GM12891 (cell line): ENCODE results near the gene NRG2.

Experiments used
- DNase-seq: peaks from one replicate; pipeline ENCODE4 v3.0.0; 2011; ENCODE audit warnings: low spot score; ENCODE audit not compliant: insufficient read length
- FAIRE-seq: peaks from 2 replicates; lab custom pipeline; 2011; peaks lifted over from hg19 to GRCh38; lab: Jason Lieb, UNC
- PAX5 ChIP-seq: IDR thresholded peaks from 2 replicates; pipeline ENCODE4 v1.6.1; 2011; ENCODE audit warnings: low read length, moderate library complexity, mild to moderate bottlenecking; ENCODE audit not compliant: insufficient read depth, severe bottlenecking
- POLR2A ChIP-seq: IDR thresholded peaks from 2 replicates; pipeline ENCODE4 v1.6.1; 2011; ENCODE audit warnings: low read depth, low read length, control low read depth
- POLR2AphosphoS5 ChIP-seq: IDR thresholded peaks from 2 replicates; pipeline ENCODE4 v1.6.1; 2011; ENCODE audit warnings: low read depth, low read length, control low read depth
- POU2F2 ChIP-seq: IDR thresholded peaks from 2 replicates; pipeline ENCODE4 v1.6.1; 2011; ENCODE audit warnings: low read depth, mild to moderate bottlenecking, control low read depth, low read length, moderate library complexity
- SPI1 ChIP-seq: IDR thresholded peaks from 2 replicates; pipeline ENCODE4 v1.6.1; 2011; ENCODE audit warnings: low read depth, low read length, control low read depth
- TAF1 ChIP-seq: IDR thresholded peaks from 2 replicates; pipeline ENCODE4 v1.6.1; 2011; ENCODE audit warnings: low read depth, low read length, control low read depth

Gene NRG2

GRCh38 chr5:139854953-139855352 is 188.1 kb downstream of the NRG2 start:
- FAIRE-seq, result no peak
- TF ChIP-seq POLR2A (no peak), POLR2AphosphoS5 (no peak), PAX5 (no peak), TAF1 (no peak), POU2F2 (no peak), SPI1 (no peak)

GRCh38 chr5:139854029-139854605 is 189.0 kb downstream of the NRG2 start:
- TF ChIP-seq POLR2AphosphoS5, result no peak
- no peak for TF ChIP-seq TAF1
- no peak for TF ChIP-seq POU2F2
- no peak for TF ChIP-seq SPI1
- TF ChIP-seq POLR2A, result no peak
- no peak for TF ChIP-seq PAX5
- FAIRE-seq (no peak), DNase-seq (no peak)

More at GRCh38 chr5:139854953-139855352, 188.1 kb downstream of the NRG2 start:
- DNase-seq, result no peak

- no peak for DNase-seq
- TF ChIP-seq POLR2A (no peak), SPI1 (no peak), POLR2AphosphoS5 (no peak)
- no peak for FAIRE-seq
Observed at GRCh38 chr5:139852696-139853095, 190.4 kb downstream of the NRG2 start.

GRCh38 chr5:139851558-139851957 is 191.5 kb downstream of the NRG2 start:
- TF ChIP-seq POLR2A (no peak), SPI1 (no peak), POLR2AphosphoS5 (no peak), TAF1 (no peak), POU2F2 (no peak), PAX5 (no peak)
- no peak for DNase-seq
- FAIRE-seq, result no peak

GRCh38 chr5:139850423-139851016 is 192.6 kb downstream of the NRG2 start:
- FAIRE-seq (no peak), DNase-seq (no peak)
- TF ChIP-seq PAX5 (no peak), POU2F2 (no peak), POLR2A (no peak), POLR2AphosphoS5 (no peak)

- DNase-seq (no peak), FAIRE-seq (no peak)
- TF ChIP-seq PAX5 (no peak), POLR2A (no peak), SPI1 (no peak), POU2F2 (no peak), TAF1 (no peak), POLR2AphosphoS5 (no peak)
Observed at GRCh38 chr5:139849942-139850341, 193.2 kb downstream of the NRG2 start.

- no peak for FAIRE-seq
- TF ChIP-seq POLR2AphosphoS5 (no peak), POLR2A (no peak), POU2F2 (no peak), SPI1 (no peak), TAF1 (no peak), PAX5 (no peak)
- no peak for DNase-seq
Observed at GRCh38 chr5:139849501-139849900, 193.6 kb downstream of the NRG2 start.

GRCh38 chr5:139848508-139849100 is 194.5 kb downstream of the NRG2 start:
- FAIRE-seq (no peak), DNase-seq (no peak)
- TF ChIP-seq TAF1 (no peak), POU2F2 (no peak), POLR2AphosphoS5 (no peak), POLR2A (no peak), PAX5 (no peak)

GRCh38 chr5:139847790-139848507 is 195.2 kb downstream of the NRG2 start:
- FAIRE-seq (peak; percentile 99), DNase-seq (peak; percentile 89)
- TF ChIP-seq POLR2AphosphoS5 (0 out of 2 replicates have a peak, but pooled peaks have one; percentile 22), SPI1 (no peak), POLR2A (0 out of 2 replicates have a peak, but pooled peaks have one; percentile 26), POU2F2 (no peak), TAF1 (no peak), PAX5 (no peak)
